Stimulated activated CD8-positive, alpha-beta memory T cell treated with anti-CD3 and anti-CD28 coated beads, Interleukin-4, amount 100 ng/mL, for 48 hours (primary cell): ENCODE data around the gene ANP32B.
"Not testable (repeated sequence)": the region's sequence is repeated elsewhere in the genome, so short reads cannot be mapped to it uniquely, and the experiment has no call there.

Source experiments
- DNase-seq: peaks from one replicate; pipeline ENCODE4 v3.0.0-alpha.2; 2020

The ANP32B gene

DNA sequence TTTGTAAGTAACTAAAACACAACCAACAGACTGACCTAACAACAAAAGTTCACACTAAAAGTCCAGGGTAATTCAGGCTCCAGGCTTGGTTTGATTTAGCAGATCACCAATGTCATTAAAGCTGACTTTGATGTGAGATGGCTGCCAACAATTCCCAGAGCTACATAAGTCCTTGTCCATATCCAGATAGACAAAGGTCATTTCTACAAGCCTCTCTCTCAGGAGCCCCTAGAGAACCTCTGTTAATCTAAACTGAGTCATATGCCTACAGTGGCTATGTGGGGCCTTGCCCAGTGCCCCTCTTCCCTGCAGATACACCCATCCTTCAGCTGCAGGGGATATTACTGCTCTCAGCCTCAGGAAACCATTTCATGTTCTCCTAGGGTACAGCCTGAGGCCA is 18.2 kb upstream of the ANP32B start:
- DNase-seq: no peak

DNA sequence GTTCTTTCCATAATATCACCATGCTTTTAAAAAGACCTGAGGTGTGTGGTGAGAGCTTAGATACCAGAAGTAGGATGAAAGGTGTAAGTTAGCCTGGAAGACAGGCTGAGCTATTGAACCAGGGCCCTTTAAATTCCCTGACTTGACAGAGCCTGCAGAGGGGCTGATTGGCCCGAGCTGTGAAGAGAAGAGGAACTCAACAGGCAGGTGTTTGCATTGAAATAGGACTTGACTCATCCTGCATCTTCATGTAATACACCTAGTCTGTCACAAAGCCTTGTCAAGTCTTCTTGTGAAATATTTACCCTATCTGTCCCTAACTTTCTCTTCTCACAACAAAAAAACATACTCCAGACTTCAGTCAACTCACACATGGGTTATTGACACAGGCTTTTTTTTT is 16.6 kb upstream of the ANP32B start:
- no peak for DNase-seq

DNA sequence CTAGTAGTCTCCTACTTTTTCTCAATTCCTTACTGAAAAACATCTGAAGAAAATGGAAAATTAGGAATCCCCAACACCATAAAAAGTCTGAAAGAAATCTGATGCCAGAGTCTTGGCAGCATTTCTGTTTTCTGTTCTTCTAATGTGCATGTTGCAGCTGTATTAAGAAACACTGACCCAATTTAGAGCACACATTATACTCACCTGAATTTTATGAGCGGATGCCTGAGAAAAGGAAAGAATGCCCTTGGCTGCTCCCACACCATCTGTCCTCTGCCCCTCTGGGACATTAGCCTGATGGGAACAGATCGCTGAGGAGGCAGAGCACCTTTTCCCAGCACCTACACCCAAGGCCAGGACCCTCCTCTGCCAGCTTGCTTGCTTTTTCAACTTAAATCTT is 14.1 kb upstream of the ANP32B start:
- DNase-seq: no peak

DNA sequence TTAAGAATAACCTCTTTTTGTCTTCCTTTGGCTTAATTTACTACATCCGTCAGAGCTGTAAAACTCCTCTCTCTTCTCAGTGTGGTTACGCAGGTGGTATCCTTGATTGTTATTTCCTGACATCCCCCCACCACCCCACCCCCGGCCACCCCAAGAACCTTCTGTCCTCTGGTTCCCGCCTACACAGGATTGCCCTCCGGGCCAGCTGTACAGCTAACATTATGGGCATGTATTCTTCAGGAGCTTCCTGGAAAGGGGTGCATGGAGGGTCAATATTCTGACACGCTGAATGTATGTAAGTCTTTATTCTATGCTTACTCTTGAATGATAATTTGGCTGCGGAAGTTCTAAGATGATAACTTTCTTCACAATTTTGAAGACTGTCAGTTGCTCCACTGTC is 13.0 kb upstream of the ANP32B start:
- DNase-seq: no peak

DNA sequence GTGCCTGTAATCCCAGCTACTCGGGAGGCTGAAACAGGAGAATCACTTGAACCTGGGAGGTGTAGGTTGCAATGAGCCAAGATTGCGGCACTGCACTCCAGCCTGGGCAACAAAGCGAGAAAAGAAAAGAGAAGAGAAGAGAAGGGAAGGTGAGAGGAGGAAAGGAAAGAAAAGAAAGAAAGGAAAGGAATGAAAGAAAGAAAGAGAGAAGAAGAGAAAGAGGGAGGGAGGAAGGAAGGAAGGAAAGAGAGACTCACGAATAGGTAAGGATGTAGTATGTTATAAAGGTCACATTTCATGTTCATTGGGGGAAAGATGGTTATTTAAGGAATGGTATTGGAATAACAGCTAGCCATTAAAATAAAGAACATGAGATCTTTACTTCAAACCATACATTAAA is 10.4 kb upstream of the ANP32B start:
- no peak for DNase-seq

DNA sequence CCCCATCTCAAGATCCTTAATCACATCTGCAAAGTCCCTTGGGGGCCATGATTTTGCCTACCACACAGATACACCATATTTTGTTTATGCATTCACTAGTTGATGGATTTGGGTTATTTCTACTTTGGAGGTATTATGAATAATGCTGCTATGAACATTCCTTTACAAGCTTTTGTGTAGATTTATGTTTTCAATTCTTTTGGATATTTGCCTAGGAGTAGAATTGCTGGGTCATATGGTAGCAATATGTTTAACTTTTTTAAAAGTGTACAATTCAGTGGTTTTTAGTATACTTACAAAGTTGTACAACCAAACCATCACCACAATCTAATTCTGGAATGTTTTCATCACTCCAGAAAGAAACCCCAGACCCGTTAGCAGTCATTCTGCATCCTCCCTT is 7.8 kb upstream of the ANP32B start:
- DNase-seq: no peak

DNA sequence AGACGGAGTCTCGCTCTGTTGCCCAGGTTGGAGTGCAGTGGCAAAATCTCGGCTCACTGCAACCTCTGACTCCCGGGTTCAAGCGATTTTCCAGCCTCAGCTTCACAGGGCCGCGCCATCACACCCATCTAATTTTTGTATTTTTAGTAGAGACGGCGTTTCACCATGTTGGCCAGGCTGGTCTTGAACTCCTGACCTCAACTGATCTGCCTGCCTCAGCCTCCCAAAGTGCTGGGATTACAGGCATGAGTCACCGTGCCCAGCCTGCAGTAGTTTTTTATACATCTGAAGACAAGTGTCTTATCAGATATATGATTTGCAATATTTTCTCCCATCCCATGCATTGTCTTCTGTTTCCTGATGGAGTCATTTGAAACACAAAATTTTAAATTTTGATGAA is 6.5 kb upstream of the ANP32B start:
- DNase-seq: not testable (repeated sequence)

DNA sequence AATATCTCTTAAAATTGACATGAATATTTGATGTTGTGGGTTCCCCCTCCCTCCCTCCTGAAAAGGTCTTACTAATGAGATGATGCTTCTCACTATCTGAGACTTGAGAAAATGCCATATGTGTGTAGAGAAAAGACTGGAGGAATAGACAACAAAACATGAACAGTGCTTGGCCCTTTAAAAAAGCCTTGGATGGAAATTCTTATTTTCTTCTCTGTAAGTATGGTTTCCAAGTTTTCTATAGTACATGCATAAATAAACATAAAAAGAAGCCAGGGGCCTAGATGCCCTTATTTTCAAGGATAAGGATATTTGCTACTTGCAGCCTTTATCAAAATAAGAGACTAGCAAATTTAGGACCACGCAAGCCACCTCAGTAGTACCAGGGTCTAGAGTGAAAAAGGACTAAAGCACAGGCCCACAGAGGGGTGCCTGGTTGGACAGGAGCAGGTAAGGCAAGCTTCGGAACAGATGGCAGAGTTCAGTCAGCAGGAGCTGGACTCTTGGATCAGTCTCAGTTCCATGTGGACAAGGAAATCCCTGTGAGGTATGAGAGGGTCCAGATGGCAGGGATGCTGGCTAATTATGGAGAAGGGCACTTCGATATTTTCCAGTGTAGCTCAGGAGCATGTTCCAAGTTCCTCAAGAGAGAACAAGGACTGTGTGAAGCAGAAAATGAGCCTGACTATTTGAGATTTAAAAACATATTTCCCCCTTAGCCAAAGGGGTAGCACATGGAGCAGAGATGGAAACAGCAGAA is 4.6 kb upstream of the ANP32B start:
- DNase-seq: no peak

DNA sequence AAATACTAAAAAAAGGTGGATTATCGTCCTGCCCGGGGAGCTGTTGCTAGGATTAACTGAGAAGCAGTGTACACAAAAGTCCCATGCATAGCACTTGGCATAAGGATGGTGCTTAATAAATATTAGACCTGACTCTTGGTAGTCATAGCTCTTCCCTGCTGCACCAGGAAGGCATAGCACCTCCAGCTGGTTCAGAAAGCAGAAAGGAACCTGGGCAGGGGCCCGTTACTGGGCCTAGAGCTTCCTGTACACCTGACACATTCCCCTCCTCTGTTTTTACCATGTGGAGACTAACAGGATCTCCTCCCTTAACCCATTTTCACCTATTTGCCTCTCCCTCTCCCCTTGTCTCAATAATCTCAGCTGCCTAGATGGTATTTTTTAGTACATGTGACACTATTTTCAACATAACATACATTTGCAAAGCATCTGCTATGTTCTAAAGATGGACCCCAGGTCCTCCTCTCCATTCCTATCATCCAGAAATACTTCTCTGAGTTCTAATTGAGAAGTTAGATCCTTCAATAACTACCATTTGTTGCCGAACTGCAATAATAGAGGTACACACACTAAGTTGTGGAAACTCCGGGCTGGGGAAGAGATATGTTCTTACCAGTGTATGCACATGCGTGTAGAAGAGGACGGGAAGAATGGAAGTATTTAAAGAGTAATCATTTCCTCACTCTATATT is 3.2 kb upstream of the ANP32B start:
- DNase-seq: no peak

DNA sequence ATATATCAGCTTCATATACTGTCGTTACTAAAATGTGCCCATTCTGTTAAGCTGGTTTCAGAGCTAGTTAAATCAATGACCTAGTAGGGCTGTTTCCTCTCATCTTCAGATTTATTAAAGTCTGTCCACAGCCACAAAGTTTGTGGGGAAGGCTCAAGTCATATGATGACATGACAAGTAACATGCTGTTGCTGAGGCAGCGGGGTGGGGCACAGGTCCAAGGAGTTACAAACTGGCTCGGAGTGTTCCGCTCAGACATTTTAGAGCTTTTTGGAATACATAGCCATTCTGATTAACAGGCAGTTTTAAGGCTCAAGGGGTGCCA is 2.7 kb upstream of the ANP32B start:
- DNase-seq: no peak

DNA sequence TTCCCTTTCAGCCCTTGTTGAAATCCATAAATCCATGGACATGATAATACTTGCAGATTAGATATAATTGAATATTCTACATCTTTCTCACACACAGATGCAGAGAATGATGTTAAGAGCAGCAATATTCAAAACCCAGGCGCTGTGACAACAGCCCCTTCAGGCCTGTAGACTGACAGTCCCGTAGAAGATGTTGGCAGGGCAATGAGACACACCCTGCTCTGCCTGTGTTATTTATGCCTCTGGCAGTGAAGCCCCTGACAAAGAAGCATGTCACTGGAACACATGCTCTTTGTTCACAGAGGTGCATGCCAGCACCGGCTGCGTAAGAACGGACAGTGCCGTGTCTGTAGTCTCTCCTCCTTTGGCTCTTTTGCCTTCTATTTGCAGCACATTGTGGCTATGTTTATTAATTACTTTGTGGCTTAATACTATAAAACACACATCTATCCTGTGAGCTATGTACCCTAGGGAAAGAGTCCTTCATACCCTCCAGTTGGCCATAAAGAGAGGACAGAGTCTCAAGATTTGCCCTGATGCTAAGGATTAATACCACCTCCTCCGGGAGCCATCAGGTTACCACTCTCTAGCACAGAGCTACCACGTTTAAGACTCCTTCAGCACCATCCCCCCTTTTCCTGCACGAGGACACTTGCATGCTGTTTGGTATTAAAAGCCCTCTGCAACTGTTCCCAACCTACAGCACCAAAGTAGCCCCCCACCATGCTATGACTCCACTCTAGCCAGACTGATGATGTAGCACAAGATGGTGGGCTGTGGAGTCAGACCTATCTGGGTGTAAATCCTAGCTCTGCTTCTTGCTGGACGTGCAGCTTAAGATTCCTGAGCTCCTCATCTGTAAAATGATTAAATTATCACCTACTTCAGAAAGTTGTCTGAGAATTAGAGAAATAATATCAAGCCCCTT is 2.0 kb upstream of the ANP32B start:
- no peak for DNase-seq

DNA sequence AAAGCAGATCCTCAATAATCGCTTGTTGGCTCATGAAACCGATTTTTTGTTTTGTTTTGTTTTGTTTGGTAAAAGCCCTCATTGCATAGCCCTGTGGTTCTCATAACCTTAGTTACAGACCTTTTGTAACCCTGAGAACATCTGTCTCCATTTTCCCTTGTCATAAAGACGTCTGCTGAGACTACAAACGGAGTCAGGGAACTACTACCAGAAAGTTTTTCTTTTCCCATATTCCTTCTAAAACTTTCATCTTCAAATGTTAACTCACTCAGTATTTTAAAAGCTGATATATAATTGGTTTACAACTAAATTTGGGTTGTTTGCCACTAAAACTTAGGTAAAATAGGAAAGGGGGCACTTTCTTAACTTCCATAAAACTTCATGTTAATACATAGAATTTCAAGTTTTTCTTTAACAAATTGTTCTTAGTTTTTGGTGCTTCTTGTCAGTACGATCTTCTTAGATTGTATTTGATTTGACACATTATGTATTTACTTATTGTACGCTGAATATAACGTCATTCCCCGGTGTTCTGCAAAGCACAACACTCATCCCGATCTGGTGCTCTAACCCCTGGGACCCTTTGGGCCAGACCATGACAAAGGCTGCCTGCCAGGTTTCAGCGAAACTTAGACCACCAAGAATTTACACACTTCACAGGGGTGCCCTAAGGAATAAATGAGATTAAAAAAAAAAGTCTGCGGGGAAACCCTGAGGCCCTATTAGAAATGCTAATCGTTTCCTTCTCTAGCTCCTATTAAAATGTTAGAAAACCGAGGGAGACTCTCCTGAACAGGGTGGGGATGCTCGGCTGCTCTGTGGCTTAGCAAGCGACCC is 1.1 kb upstream of the ANP32B start:
- no peak for DNase-seq

DNA sequence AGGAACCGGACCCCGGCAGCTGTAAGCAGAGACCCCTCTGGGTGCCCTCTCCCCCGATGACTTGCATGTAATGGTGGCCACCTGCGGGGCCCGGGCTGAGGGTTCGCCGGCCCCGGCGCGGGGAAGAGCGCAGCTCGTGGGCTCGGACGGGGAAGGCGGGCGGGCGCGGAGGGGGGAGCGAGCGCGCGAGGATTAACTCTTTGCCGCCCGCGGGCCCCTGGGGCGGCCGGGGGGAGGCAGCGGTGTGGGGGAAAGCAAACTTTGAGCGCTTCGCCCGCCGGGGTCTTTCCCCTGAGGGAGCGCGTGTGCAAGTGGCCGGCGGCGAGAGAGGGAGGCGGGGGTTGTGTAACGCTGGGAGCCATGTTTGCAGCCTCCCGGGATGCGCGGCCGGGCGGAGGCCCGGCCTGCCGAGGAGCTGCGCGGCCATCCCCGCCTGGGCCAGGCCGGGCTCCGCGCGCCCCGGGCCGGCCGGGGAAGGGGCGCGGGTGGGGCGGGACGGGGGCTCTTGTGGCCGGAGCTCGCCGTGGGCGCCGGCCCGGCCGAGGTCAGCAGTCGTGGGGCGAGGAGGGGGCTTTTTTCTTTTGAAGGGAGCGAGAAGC is 547 bp downstream of the ANP32B start:
- peak; percentile 59 for DNase-seq

DNA sequence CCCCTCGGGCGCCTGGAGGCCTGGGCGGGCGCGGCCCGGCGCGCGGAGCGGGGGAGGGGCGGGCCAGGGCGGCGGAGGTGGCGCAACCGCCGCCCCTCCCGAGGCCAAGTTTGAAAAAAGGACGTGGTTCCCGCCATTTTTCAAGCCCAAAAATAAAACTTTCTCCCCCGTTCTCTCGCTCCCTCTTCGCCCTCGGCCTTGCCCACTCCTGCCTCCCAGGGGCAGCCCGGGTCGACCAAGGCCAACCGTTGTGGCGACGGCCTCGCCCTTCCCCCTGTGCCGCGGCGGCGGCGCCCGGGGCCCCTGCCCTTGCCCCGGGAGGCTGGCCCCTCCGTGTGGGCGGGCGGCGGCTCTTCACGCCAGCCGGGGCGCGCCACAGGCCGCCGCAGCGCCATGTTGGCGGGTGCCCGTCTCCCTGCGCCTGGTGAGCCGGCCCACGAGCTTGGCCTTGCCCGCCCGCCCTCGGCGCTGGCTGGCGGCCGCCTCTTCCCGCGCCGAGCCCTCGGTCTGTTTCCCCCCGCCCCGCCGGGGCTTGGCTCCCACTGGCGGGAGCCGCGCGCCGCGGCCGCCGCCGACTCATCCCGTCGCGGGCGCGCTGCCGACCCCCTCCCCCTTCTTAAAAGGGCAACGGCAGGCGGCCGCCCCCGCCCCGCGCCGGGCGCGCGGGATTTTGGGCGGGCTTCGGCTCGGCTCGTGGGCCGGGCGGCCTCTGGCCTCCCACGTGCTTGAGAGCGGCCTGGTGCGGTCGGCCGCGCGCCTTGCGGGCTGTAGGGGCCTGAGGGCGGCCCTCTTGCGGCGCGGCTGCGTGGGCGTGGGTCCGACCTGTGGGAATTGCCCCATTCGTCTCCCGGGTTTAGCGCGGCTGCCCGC is 1.3 kb downstream of the ANP32B start:
- DNase-seq: peak; percentile 85

DNA sequence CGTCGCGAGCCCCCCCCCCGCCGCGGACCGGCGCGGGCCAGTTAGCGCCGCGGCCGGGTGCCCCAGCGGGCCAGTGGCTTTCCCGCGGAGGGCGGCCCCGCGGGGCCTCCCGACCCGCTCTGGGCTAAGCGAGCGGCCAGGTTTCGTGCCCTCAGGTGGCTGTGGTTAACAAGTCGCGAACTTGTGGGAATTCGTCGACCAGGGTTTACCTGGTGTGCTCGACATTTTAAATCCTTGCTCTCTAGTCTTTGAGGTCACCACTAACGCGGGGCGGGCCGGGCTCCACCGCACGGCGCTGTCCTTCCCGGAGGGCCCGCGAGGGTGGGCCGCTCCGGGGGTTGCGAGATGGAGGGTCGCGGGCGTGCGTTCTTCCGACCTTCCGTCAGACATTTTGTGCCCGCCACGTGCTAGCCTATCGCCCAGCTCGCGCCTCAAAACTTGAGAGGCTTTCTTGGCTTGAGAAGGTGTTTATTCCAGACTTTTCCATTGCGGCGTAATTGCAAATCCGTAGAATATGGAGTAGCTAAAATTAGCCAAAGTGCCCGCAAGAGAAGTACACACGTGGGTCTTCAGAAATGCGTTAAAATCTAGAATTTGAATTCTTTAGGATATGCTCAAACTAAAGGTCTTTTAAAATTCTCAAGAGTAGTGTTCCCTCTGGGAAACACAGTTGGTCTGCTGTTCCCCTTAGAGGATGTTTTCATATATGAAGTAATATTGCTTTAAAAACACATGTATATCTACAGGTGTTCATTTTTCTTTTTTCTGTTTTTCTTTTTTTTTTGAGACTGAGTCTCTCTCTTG is 2.1 kb downstream of the ANP32B start:
- DNase-seq: peak; percentile 62

DNA sequence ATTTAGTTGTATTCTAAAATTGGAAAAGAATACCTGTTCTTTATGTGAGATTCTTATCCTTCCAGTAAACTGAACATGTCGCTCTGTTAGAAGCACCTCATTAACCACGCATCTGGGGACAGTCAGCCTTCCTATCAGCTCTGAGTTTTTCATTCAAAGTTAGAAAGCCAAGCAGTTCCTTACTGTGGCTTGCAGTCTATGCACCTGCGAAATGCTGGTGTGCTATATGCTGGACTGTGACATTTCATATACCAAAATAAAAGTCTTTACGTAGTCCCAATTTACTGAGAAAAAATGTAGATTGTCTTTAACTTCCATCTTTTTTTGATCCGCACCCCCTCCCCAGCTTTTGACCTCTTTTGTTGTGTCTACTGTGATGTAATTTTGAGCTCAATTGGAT is 4.3 kb downstream of the ANP32B start:
- DNase-seq: no peak

DNA sequence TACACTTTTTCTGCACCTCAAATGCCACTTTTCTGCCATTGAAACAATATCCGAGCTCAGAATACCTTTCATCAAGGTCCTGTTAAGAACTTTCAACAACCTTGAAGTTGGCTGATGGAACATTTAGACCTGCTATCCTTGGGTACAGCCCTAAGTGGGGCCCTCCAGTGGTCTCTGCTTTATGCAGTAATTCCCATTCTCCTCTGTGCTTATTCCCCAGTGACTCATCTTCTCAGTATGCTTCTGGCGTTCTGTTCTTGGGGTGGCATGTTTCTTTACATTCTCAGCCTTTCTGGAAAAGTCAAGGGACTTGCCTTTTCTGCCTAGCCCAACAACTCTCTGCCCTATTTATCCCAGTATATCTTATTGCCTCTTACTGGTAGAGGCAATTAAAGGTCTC is 7.1 kb downstream of the ANP32B start:
- no peak for DNase-seq

DNA sequence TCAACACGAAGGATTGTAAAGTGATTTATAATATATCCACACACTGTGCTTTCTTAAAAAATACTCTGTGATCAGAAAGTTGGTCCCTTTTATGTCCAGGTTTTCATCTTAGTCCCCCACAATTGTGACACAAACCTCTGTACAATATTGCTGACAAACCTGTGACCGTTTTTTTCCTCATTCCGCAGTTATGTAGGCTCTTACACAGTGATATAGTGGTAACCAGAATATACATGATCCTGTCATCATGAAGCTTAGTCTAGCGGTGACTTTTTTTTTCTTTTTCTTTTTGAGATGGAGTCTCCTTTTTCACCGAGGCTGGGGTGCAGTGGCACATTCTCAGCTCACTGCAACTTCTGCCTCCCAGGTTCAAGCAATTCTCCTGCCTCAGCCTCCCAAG is 8.7 kb downstream of the ANP32B start:
- DNase-seq: no peak

DNA sequence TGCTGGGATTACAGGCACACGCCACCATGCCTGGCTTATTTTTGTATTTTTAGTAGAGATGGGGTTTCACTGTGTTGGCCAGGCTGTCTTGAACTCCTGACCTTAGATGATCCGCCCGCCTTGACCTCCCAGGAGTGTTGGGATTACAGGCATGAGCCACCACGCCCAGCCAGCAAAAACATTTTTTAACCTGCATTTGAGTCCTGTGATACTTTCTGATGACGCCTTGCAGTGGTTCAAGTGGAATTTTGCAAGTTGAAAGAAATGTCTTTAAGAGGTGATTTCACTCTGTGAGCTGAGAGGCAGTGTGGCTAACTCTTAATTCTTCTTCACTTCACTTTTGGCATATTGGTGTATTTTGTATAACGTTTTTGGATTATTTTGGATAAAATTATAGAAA is 9.1 kb downstream of the ANP32B start:
- no peak for DNase-seq

DNA sequence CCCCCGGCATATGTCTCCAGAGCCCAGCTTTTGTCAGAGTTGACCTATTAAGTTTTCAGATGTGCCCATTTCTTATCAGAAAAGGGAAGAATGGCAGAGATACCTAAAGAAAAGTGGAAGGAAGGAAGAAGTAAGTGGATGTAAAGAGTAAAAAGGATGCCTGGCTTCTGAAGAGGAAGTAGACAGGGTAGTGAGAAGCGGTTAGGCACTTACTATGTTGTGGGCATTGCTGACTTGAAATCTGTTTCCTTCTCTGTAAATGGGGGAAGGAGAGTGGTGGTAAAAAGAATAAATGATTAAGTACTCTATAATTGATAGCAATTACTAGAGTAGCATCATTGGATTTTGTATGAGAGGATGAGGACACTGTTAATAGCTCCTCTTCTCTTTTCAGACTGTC is 9.9 kb downstream of the ANP32B start:
- DNase-seq: no peak

DNA sequence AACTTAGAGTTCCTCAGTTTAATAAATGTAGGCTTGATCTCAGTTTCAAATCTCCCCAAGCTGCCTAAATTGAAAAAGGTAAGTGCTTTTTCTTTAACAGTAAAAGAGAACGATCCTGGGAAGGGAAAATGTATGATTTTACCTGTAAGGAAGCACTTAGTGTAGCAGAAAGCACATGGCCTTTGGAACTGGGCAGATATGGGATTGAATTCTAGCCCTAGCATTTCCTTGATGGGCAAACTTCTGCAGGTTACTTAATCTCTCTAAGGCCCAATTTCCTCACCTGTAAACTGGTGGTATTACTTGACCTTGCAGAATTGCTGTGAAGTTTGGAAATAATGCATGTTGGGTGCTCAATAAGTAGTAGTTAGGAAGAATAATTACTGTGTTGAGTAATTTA is 11.6 kb downstream of the ANP32B start:
- no peak for DNase-seq
